Adrenal gland (tissue), 12 donors: ENCODE results near the gene PALB2. TPM values are rescaled to one million over a fixed set of nuclear protein-coding genes. Genes with fewer than 3 reads are reported as not detected.

Experiments
- DNase-seq, 7 donors: peaks; one replicate each; pipeline ENCODE4 v3.0.0-alpha.2; 2019 to 2020
- H3K27ac ChIP-seq, 5 donors: fragments of 200-600 bp; sonication (generic) in 4 of 5; 1 replicate in 3 of 5; 2 replicates in 2 of 5; pipeline versions ENCODE4 v1.5.1 to v1.8.0; 2016 to 2020; ENCODE audit warnings: mild to moderate bottlenecking in 1 of 5
- H3K27me3 ChIP-seq: fragments of 200-600 bp; 2 replicates; pipeline ENCODE4 v1.8.0; 2021
- H3K36me3 ChIP-seq, 2 donors: fragments of 200-600 bp; replicated peaks in 1 of 2; 1 replicate in 1 of 2; 2 replicates in 1 of 2; pipeline versions ENCODE4 v1.5.1 to v1.8.0; 2018 to 2022
- H3K4me1 ChIP-seq, 2 donors: fragments of 200-600 bp; replicated peaks in 1 of 2; 1 replicate in 1 of 2; 2 replicates in 1 of 2; pipeline versions ENCODE4 v1.5.1 to v1.8.0; 2018 to 2021
- H3K4me3 ChIP-seq, 4 donors: fragments of 200-600 bp; sonication (generic) in 3 of 4; one replicate each; pipeline ENCODE4 v1.5.1; 2016 to 2018
- H3K9me3 ChIP-seq, 3 donors: fragments of 200-600 bp; sonication (generic) in 1 of 3; replicated peaks in 1 of 3; 1 replicate in 2 of 3; 2 replicates in 1 of 3; pipeline versions ENCODE4 v1.5.1 to v1.8.0; 2016 to 2021
- CTCF ChIP-seq, 6 experiments: fragments of 450-650 bp in 4 of 6; fragments of 200-600 bp in 2 of 6; sonication (generic) in 1 of 6; IDR thresholded peaks; 1 replicate in 5 of 6; 2 replicates in 1 of 6; pipeline versions ENCODE4 v1.5.1 to v1.8.0; 2016 to 2021; ENCODE audit warnings: antibody characterized with exemption in 6 of 6, mild to moderate bottlenecking in 2 of 6, moderate library complexity in 1 of 6
- POLR2A ChIP-seq, 2 donors: fragments of 450-650 bp; IDR thresholded peaks; one replicate each; pipeline ENCODE4 v1.6.1; 2017; ENCODE audit warnings: antibody characterized with exemption in 2 of 2, mild to moderate bottlenecking in 2 of 2, moderate library complexity in 1 of 2
- WGBS, 4 donors: extraction: QIAGEN DNeasy Blood & Tissue Kit in 2 of 4; methylation state at CpG; one replicate each; pipeline versions ENCODE4 v1.1.5 to v1.1.7; 2013 to 2017; 5-methylcytosine and 5-hydroxymethylcytosine counted together
- intact Hi-C, 2 donors: fragments of 100-400 bp; cut with DNase I; formaldehyde crosslinking; loops; one replicate each; pipeline versions ENCODE4 v1.14.1 to v1.15.0; 2022 to 2023
- polyA plus RNA-seq, 3 donors: library from polyadenylated mRNA; stranded (reverse); fragments of 200-250 nt in 2 of 3; fragments of 350-450 nt in 1 of 3; fragmentation: Illumina TruSeq in 1 of 3; extraction: RNeasy Lipid Tissue Mini Kit (QIAGEN cat#74804) in 1 of 3; gene quantifications; one replicate each; pipeline ENCODE4 v1.2.3, GENCODE V29; 2013 to 2014
- total RNA-seq, 9 donors: library from RNA; depleted of rRNA in 4 of 9; stranded (reverse); fragments of >200 nt in 4 of 9; fragments of 120-200 nt in 1 of 9; fragmentation: NEBNext Ultra II Directional in 1 of 9; extraction: Animal tissue kit (Norgen Biotek cat#: 25700) in 1 of 9; gene quantifications; one replicate each; pipeline versions ENCODE4 v1.1.0 to v1.2.4, GENCODE V29; 2013 to 2023
- donor health status: healthy with polysubstance abuse.
- donor health status: Bipolar disorder and iron deficiency.
- donor health status: DM: yes; HTN: yes; CAD: no.
- donor health status: DM: no; HTN: no; CAD: no.
- donor health status: DM: no; HTN: no; CAD: no.
- donor health status: DM: yes; HTN: yes; CAD: no.

PALB2 gene
- total and polyA plus RNA-seq, 12 donors = 2.8 to 16.4 (median 10.4) TPM

DNA sequence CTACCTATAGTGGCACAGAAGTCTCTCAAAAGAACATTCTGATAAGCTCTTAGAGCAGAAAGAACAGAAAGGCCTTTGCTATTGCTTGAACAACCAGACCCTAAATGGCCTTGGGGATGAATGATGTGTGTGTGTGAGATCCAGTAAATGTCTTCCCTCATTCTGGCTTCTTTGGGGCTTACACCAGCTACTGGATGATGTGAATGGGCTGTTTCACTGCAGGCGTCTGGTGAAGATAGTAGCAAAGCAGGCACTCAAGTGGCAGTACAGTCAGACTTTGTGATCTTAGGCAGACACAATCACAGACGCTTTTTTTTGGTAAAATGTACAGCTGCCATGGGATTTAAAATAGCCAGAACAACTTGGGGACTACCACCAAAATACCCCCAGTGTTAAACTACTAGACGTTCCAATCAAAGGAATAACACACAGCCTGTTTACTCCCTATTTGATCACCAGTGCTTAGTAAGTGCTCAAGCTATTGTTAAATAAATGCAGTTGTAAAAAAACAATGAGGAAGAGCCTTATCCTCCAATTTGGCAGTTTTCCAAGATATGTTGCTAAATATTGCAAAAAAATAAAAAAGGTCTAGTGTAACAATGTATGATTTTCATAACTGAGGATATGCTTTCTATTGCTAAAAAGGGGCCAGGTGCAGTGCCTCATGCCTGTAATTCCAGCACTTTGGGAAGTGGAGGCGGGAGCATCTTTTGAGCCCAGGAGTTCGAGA, 62.8 kb downstream of the PALB2 start:
- intact Hi-C loops = no loop called here
- no peaks in the 10 kb centered on the region for H3K9me3 ChIP-seq
- no peak overlapping the region for H3K4me3 ChIP-seq
- TF ChIP-seq POLR2A (IDR thresholded peaks at IDR 0.05) (no peak), CTCF (IDR thresholded peaks at IDR 0.05) (no peak)
- H3K27ac ChIP-seq = peak overlapping the region in 2 of 5 donors; percentile 3 to 9
- 55 to 65% (median 60%) methylated on average over 5 of the region's 5 CpGs for WGBS, 4 donors
- H3K36me3 ChIP-seq = peaks cover 0 to 40% of the 10 kb centered on the region in 2 donors
- no peaks in the 10 kb centered on the region for H3K27me3 ChIP-seq
- peaks cover 0 to 9% of the 10 kb centered on the region in 2 donors for H3K4me1 ChIP-seq
- no peak for DNase-seq

GRCh38 chr16:23577493-23577892, 63.6 kb downstream of the PALB2 start:
- no peak overlapping the region for H3K4me3 ChIP-seq
- WGBS, 4 donors = 92 to 100% (median 96%) methylated on average over 2 of the region's 2 CpGs
- intact Hi-C loops = no loop called here
- H3K27ac ChIP-seq = peak overlapping the region in 1 of 5 donors; percentile 3
- TF ChIP-seq CTCF (IDR thresholded peaks at IDR 0.05) = no peak
- no peak for TF ChIP-seq POLR2A (IDR thresholded peaks at IDR 0.05)
- H3K9me3 ChIP-seq = no peaks in the 10 kb centered on the region
- no peak for DNase-seq
- peaks cover 0 to 9% of the 10 kb centered on the region in 2 donors for H3K4me1 ChIP-seq
- H3K27me3 ChIP-seq = no peaks in the 10 kb centered on the region
- H3K36me3 ChIP-seq = peaks cover 0 to 46% of the 10 kb centered on the region in 2 donors

- WGBS, 4 donors = 94 to 97% (median 96%) methylated on average over 3 of the region's 3 CpGs
- no peak for DNase-seq
- no peak for TF ChIP-seq POLR2A (IDR thresholded peaks at IDR 0.05)
- no peak for TF ChIP-seq CTCF (IDR thresholded peaks at IDR 0.05)
These were observed 65.3 kb downstream of the PALB2 start for GRCh38 chr16:23575834-23576233.

GRCh38 chr16:23573817-23574216, 67.3 kb downstream of the PALB2 start:
- Histone ChIP-seq H3K4me3 (no peak overlapping the region), H3K27me3 (no peaks in the 10 kb centered on the region), H3K4me1 (peaks cover 0 to 8% of the 10 kb centered on the region in 2 donors), H3K9me3 (no peaks in the 10 kb centered on the region), H3K27ac (no peak overlapping the region), H3K36me3 (peaks cover 0 to 52% of the 10 kb centered on the region in 2 donors)
- TF ChIP-seq POLR2A (IDR thresholded peaks at IDR 0.05) (no peak), CTCF (IDR thresholded peaks at IDR 0.05) (no peak)
- DNase-seq = no peak
- intact Hi-C loops = no loop called here
- 87 to 92% (median 89%) methylated on average over 5 of the region's 5 CpGs for WGBS, 4 donors

More at GRCh38 chr16:23575834-23576233, 65.3 kb downstream of the PALB2 start:
- Histone ChIP-seq H3K27me3 (no peaks in the 10 kb centered on the region), H3K27ac (no peak overlapping the region), H3K4me1 (peaks cover 0 to 9% of the 10 kb centered on the region in 2 donors), H3K4me3 (no peak overlapping the region), H3K9me3 (no peaks in the 10 kb centered on the region), H3K36me3 (peaks cover 0 to 47% of the 10 kb centered on the region in 2 donors)
- intact Hi-C loops = no loop called here
